Activated naive CD4-positive, alpha-beta T cell treated with anti-CD3 and anti-CD28 coated beads, Interleukin-2, amount 50 U/mL, for 16 hours (primary cell): ENCODE results near the gene MAP3K10.
A peak's percentile ranks its signal among the peaks of the same experiment; 100 is the strongest.
"Not testable (repeated sequence)": the region's sequence is repeated elsewhere in the genome, so short reads cannot be mapped to it uniquely, and the experiment has no call there.

Experiments
- DNase-seq: peaks from one replicate; pipeline ENCODE4 v3.0.0-alpha.2; 2020

The MAP3K10 gene

GRCh38 chr19:40190891-40191835 is at the start of gene MAP3K10:
MAP3K10 (plus strand) TSS chr19:40191426; CDS start chr19:40192032, 606 bp downstream.
- DNase-seq = peak; percentile 82

- no peak for DNase-seq
Observed at GRCh38 chr19:40141551-40141950, 49.7 kb upstream of the MAP3K10 start.

- peak; percentile 54 for DNase-seq
Observed at GRCh38 chr19:40143612-40144011, 47.6 kb upstream of the MAP3K10 start.

- DNase-seq = no peak
Observed at GRCh38 chr19:40144151-40144550, 47.1 kb upstream of the MAP3K10 start.

GRCh38 chr19:40144947-40145748 is 46.1 kb upstream of the MAP3K10 start:
- DNase-seq = no peak

GRCh38 chr19:40145749-40146029 is 45.5 kb upstream of the MAP3K10 start:
- not testable (repeated sequence) for DNase-seq

- no peak for DNase-seq
Observed at GRCh38 chr19:40147338-40147692, 43.9 kb upstream of the MAP3K10 start.

GRCh38 chr19:40147693-40148347 is 43.4 kb upstream of the MAP3K10 start:
- DNase-seq = no peak

GRCh38 chr19:40149501-40149900 is 41.7 kb upstream of the MAP3K10 start:
- no peak for DNase-seq

GRCh38 chr19:40150170-40150569 is 41.1 kb upstream of the MAP3K10 start:
- DNase-seq = no peak

GRCh38 chr19:40154121-40154680 is 37.0 kb upstream of the MAP3K10 start:
- no peak for DNase-seq

- no peak for DNase-seq
Observed at GRCh38 chr19:40155749-40156265, 35.4 kb upstream of the MAP3K10 start.

GRCh38 chr19:40157059-40157458 is 34.2 kb upstream of the MAP3K10 start:
- DNase-seq = no peak

- no peak for DNase-seq
Observed at GRCh38 chr19:40159744-40160143, 31.5 kb upstream of the MAP3K10 start.

GRCh38 chr19:40162104-40162503 is 29.1 kb upstream of the MAP3K10 start:
- DNase-seq = no peak

GRCh38 chr19:40163541-40164129 is 27.6 kb upstream of the MAP3K10 start:
- DNase-seq = no peak

GRCh38 chr19:40165362-40165937 is 25.8 kb upstream of the MAP3K10 start:
- peak; percentile 66 for DNase-seq

GRCh38 chr19:40169482-40170302 is 21.5 kb upstream of the MAP3K10 start:
- DNase-seq = not testable (repeated sequence)

GRCh38 chr19:40170303-40170989 is 20.8 kb upstream of the MAP3K10 start:
- not testable (repeated sequence) for DNase-seq

GRCh38 chr19:40171293-40171692 is 19.9 kb upstream of the MAP3K10 start:
- not testable (repeated sequence) for DNase-seq

GRCh38 chr19:40174092-40174491 is 17.1 kb upstream of the MAP3K10 start:
- no peak for DNase-seq
